ENCODE results near the gene L3MBTL1.

Gene L3MBTL1

DNA sequence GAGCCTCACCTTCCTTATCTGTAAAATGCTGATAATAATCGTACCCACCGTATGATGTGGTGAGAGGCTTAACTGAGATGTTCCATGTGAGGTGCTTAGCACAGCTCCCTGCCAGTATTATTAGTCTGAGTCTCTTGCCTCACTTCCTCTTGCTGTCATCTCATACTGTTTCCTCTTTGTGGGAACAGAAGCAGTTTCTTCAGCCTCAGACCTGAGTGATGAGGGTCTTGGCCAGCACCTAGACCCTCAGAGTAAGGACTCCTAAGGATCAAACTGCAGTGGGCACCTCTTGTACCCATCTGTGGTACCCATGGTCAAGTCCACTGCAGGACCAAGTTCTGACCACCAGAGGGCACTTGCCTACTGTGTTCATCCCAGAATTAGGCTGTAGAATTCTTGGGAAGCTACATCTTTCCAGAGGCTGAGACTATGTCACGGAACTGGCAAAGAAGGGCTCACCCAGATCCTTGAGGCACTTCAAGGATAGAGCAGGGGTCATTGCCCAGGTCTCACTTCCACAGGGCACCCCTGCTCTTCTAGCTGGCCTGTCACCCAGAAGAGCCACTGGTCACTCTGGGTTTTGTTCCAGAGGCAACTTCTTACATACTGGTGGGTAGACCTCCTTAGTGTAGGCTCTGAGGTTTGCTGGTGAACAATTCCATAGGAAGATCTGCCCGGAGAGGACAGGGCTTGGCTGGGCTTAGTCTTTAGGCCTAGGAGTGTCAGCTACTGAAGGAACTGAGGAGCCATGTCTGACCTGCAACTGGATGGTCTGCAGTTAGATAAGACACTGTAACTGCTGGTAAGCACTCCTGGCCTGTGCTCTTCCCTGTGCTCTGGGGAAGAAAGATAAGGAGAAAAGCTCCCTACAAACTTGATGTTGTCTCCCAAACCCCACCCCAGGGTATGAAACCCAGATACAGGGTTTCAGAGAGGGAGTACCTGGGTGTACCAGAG is 30.7 kb downstream of the L3MBTL1 start:
- Histone ChIP-seq H3K27me3 (replicated peaks; ENCODE audit: control insufficient read depth, insufficient read depth, low read length) (no peaks in the 10 kb centered on the region), H3K36me3 (ENCODE audit: control insufficient read depth, insufficient read depth, low read length, severe bottlenecking) (peaks cover 4% of the 10 kb centered on the region), H3K4me1 (ENCODE audit: control insufficient read depth, insufficient read depth, low read length) (peaks cover 2% of the 10 kb centered on the region), H3K9me3 (ENCODE audit: control insufficient read depth, low read length) (no peaks in the 10 kb centered on the region), H3K4me3 (ENCODE audit: low read length) (no peak overlapping the region), H3K9ac (ENCODE audit: low read length) (no peak overlapping the region)
- peak; percentile 90 for DNase-seq (ENCODE audit: low read depth)

DNA sequence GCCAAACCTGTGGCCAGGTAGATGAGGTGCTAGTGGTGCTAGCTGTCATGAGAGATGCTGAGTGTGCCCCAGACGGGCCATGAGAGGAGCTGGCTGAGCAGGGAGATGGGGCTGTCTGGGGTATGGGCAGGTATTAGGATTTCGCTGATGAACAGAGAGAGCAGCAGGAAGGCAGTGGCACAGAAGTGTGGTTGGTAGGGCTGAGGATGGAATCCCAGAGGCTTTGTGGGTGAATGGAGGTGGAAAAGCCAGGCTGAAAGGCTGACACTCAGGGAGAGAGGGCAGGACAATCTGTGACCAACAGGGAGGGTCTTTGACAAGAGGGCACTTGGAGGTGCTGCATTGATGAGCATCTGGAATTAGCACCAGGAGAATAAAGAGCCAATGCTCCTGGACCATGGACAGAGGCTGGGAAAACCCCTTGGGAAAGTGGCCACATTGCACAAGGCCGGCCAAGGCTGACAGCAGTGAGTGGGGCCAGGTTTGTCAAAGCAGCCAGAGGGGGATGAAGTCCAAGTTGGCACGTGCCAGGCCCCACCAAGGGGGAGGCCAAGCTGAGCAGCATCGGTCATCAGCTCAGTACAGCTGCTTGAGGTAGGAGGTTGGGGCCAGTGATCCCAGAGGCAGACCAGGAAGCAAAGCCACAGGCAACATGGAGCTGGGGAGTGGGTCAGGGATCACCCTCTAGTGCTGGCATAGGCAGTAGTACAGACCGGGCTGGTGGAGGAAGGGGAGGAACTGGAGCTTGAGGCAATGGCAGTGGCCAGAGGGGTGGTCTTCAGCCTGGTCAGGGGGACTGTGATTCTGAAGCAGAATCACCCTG is 31.6 kb downstream of the L3MBTL1 start:
- no peaks in the 10 kb centered on the region for H3K9me3 ChIP-seq (ENCODE audit: control insufficient read depth, low read length)
- H3K4me1 ChIP-seq (ENCODE audit: control insufficient read depth, insufficient read depth, low read length) = no peaks in the 10 kb centered on the region
- no peak overlapping the region for H3K9ac ChIP-seq (ENCODE audit: low read length)
- no peaks in the 10 kb centered on the region for H3K27me3 ChIP-seq (replicated peaks; ENCODE audit: control insufficient read depth, insufficient read depth, low read length)
- no peak overlapping the region for H3K4me3 ChIP-seq (ENCODE audit: low read length)
- peak; percentile 37 for DNase-seq (ENCODE audit: low read depth)
- H3K36me3 ChIP-seq (ENCODE audit: control insufficient read depth, insufficient read depth, low read length, severe bottlenecking) = peaks cover 4% of the 10 kb centered on the region

DNA sequence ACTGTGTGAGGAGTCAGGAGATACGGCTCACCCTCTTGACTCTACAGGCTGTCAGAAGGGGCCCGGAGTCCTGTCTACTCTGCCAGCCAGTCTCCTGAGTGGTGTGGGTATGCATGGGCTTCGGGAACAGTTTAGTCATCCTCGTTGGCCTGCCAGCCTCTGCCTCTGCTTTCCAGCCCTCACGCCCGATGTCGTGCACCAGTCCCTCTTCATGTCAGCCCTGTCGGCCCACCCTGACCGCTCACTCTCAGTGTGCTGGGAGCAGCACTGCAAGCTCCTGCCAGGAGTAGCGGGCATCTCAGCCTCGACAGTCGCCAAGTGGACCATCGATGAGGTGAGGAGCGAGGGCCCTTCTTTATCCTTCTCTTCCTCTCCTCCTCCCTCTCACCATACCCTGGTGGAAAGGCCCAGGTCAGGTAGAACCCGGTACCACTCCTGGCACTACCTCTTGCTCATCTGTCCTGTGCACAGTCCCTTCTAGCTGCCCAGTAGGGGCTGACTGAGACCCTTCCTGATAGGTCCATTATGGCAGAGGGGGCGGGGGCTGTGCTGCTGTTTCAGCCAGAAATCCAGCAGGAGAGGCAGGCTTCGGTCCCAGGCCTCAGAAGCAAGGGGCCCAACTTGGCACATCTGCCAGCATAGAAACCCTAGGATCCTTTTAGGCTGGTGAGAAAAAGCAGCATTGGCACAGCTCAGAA is 32.6 kb downstream of the L3MBTL1 start:
- no peaks in the 10 kb centered on the region for H3K27me3 ChIP-seq (replicated peaks; ENCODE audit: control insufficient read depth, insufficient read depth, low read length)
- no peaks in the 10 kb centered on the region for H3K4me1 ChIP-seq (ENCODE audit: control insufficient read depth, insufficient read depth, low read length)
- peaks cover 4% of the 10 kb centered on the region for H3K36me3 ChIP-seq (ENCODE audit: control insufficient read depth, insufficient read depth, low read length, severe bottlenecking)
- no peak overlapping the region for H3K4me3 ChIP-seq (ENCODE audit: low read length)
- H3K9me3 ChIP-seq (ENCODE audit: control insufficient read depth, low read length) = no peaks in the 10 kb centered on the region
- no peak overlapping the region for H3K9ac ChIP-seq (ENCODE audit: low read length)
- no peak for DNase-seq (ENCODE audit: low read depth)

DNA sequence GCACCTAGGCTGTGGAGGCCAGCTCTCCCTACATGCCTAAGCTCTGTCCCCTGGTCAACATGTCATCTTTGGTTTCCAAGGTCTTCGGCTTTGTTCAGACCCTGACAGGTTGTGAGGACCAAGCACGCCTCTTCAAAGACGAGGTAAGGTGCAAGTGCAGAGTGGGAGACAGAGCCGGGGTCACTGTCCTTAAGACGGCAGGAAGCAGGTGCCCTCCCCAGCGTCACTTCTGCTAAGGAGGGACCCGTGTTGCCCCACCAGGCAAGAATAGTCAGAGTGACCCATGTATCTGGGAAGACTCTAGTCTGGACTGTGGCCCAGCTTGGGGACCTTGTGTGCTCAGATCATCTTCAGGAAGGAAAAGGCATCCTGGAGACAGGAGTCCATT is 33.2 kb downstream of the L3MBTL1 start:
- Histone ChIP-seq H3K9me3 (ENCODE audit: control insufficient read depth, low read length) (no peaks in the 10 kb centered on the region), H3K4me3 (ENCODE audit: low read length) (no peak overlapping the region), H3K9ac (ENCODE audit: low read length) (no peak overlapping the region), H3K4me1 (ENCODE audit: control insufficient read depth, insufficient read depth, low read length) (no peaks in the 10 kb centered on the region), H3K27me3 (replicated peaks; ENCODE audit: control insufficient read depth, insufficient read depth, low read length) (peaks cover 3% of the 10 kb centered on the region), H3K36me3 (ENCODE audit: control insufficient read depth, insufficient read depth, low read length, severe bottlenecking) (peaks cover 4% of the 10 kb centered on the region)
- DNase-seq (ENCODE audit: low read depth) = no peak

DNA sequence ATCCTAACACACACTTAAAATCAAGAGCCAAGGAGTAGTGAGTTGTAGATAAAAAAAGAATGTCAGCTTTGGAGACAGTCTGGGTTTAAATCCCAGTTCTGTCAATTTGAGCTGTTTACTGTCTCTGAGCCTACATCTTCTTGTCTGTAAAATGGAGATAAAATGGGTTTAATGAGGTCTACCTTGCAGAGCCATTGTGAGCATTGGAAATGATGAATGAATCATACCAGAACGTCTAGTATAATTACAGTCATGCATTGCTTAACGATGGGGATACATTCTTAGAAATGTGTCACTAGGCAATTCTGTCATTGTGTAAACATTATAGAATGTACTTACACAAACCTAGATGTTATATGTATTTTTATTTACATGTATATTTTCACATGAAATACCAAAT is 33.7 kb downstream of the L3MBTL1 start:
- H3K9me3 ChIP-seq (ENCODE audit: control insufficient read depth, low read length) = no peaks in the 10 kb centered on the region
- H3K4me1 ChIP-seq (ENCODE audit: control insufficient read depth, insufficient read depth, low read length) = no peaks in the 10 kb centered on the region
- DNase-seq (ENCODE audit: low read depth) = peak; percentile 84
- H3K4me3 ChIP-seq (ENCODE audit: low read length) = no peak overlapping the region
- H3K36me3 ChIP-seq (ENCODE audit: control insufficient read depth, insufficient read depth, low read length, severe bottlenecking) = peaks cover 4% of the 10 kb centered on the region
- H3K27me3 ChIP-seq (replicated peaks; ENCODE audit: control insufficient read depth, insufficient read depth, low read length) = peaks cover 3% of the 10 kb centered on the region
- H3K9ac ChIP-seq (ENCODE audit: low read length) = no peak overlapping the region

DNA sequence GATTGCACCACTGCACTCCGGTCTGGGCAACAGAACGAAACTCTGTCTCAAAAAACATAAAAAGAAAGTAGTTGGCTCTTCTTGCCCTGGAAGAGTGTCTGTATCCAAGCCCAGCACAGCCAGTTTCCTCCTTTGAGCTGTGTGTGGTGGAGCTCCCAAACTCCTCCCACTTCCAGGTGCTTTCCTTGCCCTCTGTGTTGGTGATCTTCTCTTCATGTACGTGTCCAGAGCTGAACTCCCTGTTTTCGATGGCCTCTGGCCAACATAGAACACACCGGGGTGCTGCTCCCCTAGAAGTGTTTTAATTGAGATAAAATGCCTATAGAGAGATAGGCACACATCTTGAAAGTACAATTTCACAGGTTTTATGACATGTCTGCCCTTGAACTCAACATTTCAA is 34.7 kb downstream of the L3MBTL1 start:
- Histone ChIP-seq H3K4me1 (ENCODE audit: control insufficient read depth, insufficient read depth, low read length) (no peaks in the 10 kb centered on the region), H3K9me3 (ENCODE audit: control insufficient read depth, low read length) (no peaks in the 10 kb centered on the region), H3K27me3 (replicated peaks; ENCODE audit: control insufficient read depth, insufficient read depth, low read length) (peaks cover 3% of the 10 kb centered on the region), H3K36me3 (ENCODE audit: control insufficient read depth, insufficient read depth, low read length, severe bottlenecking) (no peaks in the 10 kb centered on the region), H3K9ac (ENCODE audit: low read length) (no peak overlapping the region), H3K4me3 (ENCODE audit: low read length) (no peak overlapping the region)
- no peak for DNase-seq (ENCODE audit: low read depth)

DNA sequence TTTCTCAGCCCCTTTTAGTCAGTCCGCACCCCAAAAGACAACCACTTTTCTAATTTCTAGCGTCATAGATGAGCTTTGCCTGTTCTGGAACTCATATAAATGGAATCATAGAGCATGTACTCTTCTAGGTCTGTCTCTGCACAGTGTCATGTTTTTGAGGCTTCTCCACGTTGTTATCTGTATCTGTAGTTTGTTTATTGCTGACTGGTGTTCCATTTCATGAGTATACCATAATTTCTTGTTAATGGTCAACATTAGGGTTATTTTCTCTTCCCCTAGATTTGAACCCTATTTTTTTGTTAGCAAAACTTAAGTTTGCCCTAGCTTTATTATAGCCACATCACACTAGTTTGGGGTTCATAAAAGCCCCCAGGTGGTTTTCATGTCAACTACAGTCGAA is 35.2 kb downstream of the L3MBTL1 start:
- DNase-seq (ENCODE audit: low read depth) = no peak
- Histone ChIP-seq H3K4me3 (ENCODE audit: low read length) (no peak overlapping the region), H3K9ac (ENCODE audit: low read length) (no peak overlapping the region), H3K36me3 (ENCODE audit: control insufficient read depth, insufficient read depth, low read length, severe bottlenecking) (no peaks in the 10 kb centered on the region), H3K9me3 (ENCODE audit: control insufficient read depth, low read length) (peaks cover 5% of the 10 kb centered on the region), H3K27me3 (replicated peaks; ENCODE audit: control insufficient read depth, insufficient read depth, low read length) (peaks cover 3% of the 10 kb centered on the region), H3K4me1 (ENCODE audit: control insufficient read depth, insufficient read depth, low read length) (no peaks in the 10 kb centered on the region)

DNA sequence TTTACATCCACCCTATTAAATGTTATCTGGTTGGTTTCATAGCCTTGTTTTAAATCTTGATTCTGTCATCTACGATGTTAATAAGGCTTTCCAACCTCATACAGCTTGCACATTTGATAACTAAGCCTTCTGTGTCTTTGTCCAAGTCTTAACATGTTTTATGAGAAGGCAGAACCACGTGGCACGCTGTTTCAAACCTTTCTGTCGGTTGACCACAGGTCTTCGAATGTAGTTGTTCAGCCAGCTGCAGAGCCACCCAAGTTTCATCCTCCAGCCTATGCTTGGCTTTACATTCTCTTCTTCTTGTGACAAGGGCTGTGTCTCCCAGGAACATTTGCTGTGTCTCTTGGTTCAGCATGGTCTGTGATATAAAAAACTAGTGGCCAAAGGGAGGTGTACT is 35.6 kb downstream of the L3MBTL1 start:
- H3K36me3 ChIP-seq (ENCODE audit: control insufficient read depth, insufficient read depth, low read length, severe bottlenecking) = no peaks in the 10 kb centered on the region
- no peaks in the 10 kb centered on the region for H3K4me1 ChIP-seq (ENCODE audit: control insufficient read depth, insufficient read depth, low read length)
- no peak overlapping the region for H3K4me3 ChIP-seq (ENCODE audit: low read length)
- H3K9me3 ChIP-seq (ENCODE audit: control insufficient read depth, low read length) = peaks cover 6% of the 10 kb centered on the region
- H3K9ac ChIP-seq (ENCODE audit: low read length) = no peak overlapping the region
- DNase-seq (ENCODE audit: low read depth) = no peak
- H3K27me3 ChIP-seq (replicated peaks; ENCODE audit: control insufficient read depth, insufficient read depth, low read length) = peaks cover 3% of the 10 kb centered on the region

DNA sequence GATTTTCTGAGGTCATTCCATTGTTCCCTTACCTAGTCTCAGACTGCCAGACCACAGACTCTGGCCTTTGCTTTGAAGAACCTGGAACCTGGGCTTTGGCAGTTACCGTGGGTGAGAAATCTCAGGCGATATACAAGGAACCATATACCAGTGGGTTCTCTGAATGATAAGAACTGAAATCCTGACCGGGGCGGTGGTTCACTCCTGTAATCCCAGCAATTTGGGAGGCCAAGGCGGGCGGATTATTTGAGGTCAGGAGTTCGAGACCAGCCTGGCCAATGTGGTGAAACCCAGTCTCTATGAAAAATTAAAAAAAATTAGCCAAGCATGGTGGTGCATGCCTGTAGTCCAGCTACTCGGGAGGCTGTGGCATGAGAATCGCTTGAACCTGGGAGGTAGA is 37.0 kb downstream of the L3MBTL1 start:
- no peaks in the 10 kb centered on the region for H3K4me1 ChIP-seq (ENCODE audit: control insufficient read depth, insufficient read depth, low read length)
- H3K36me3 ChIP-seq (ENCODE audit: control insufficient read depth, insufficient read depth, low read length, severe bottlenecking) = no peaks in the 10 kb centered on the region
- no peak for DNase-seq (ENCODE audit: low read depth)
- peaks cover 6% of the 10 kb centered on the region for H3K9me3 ChIP-seq (ENCODE audit: control insufficient read depth, low read length)
- no peak overlapping the region for H3K4me3 ChIP-seq (ENCODE audit: low read length)
- no peak overlapping the region for H3K9ac ChIP-seq (ENCODE audit: low read length)
- peaks cover 3% of the 10 kb centered on the region for H3K27me3 ChIP-seq (replicated peaks; ENCODE audit: control insufficient read depth, insufficient read depth, low read length)

DNA sequence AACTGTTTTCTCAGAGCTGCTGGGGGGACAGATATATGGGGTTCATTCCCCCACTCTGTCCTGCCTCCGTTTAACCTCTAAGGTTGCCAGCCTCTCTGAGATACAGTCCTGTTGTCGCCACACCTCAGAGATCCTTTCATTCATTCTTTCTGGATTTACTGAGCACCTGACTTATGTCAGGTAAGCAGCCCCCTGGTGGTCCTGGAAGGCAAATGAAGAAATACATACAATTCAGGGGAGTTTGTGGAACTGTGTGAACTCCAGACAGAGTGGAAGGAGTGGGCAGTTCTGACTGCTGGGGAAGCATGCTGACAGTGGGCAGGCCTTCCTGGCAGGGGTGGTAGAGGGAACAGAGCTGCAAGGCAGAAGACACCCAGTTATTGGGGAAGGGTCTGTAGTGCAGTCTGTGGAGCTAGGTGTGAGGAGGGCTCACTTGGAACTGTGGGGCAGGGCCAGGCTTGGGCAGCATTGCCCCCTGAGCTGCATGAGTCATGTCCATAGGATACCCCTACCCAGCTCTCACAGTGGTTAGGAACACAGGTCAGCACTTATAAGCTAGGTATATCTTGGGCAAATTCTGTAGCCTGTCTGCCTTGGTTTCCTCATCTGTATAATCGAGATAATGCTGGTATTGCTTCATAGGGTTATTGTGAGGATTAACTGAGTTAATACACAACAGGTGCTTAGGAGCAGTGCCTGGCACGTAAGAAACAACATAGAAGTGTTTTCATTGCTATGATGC is 38.5 kb downstream of the L3MBTL1 start:
- Histone ChIP-seq H3K4me1 (ENCODE audit: control insufficient read depth, insufficient read depth, low read length) (no peaks in the 10 kb centered on the region), H3K36me3 (ENCODE audit: control insufficient read depth, insufficient read depth, low read length, severe bottlenecking) (no peaks in the 10 kb centered on the region), H3K9ac (ENCODE audit: low read length) (no peak overlapping the region), H3K4me3 (ENCODE audit: low read length) (no peak overlapping the region), H3K9me3 (ENCODE audit: control insufficient read depth, low read length) (peaks cover 6% of the 10 kb centered on the region), H3K27me3 (replicated peaks; ENCODE audit: control insufficient read depth, insufficient read depth, low read length) (peaks cover 3% of the 10 kb centered on the region)
- DNase-seq (ENCODE audit: low read depth) = no peak

Data from adipocyte (in vitro differentiated cells).